Measurements from ENCODE around the gene PDZRN3.

Gene PDZRN3

DNA sequence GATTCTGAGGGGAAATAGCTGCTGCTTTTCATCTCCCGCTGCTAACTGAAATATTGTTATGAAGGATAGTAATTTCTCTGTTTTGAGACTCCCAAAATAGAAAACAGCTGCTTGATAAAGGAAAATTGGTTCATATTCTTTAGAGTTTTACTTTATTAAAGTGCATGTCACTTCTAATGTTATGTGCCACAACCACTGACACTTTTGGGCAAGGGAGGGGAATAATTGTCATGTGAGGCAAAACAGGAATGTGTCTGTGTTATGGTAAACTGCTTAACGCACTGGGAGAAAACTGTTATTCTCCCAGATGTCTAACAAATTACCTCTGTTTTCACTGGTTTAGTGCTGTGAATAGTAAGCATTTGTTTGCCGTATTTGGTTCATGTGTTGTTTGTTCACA is 201.6 kb downstream of the PDZRN3 start:
- no peak for TF ChIP-seq TAF1 (IDR thresholded peaks at IDR 0.05; ENCODE audit: borderline replicate concordance, insufficient read depth, low read length)
- no peak for TF ChIP-seq REST (IDR thresholded peaks at IDR 0.05; ENCODE audit: insufficient read depth in 1 of 2, low read depth in 2 of 2, low read length in 2 of 2)
- TF ChIP-seq SIN3A (IDR thresholded peaks at IDR 0.05; ENCODE audit: borderline replicate concordance, insufficient read depth, low read length): no peak
- no peak for TF ChIP-seq FOXP2 (optimal IDR thresholded peaks at IDR 0.05; ENCODE audit: borderline replicate concordance, extremely low read depth, extremely low read length, insufficient read depth)
- no peak for TF ChIP-seq POLR2AphosphoS5 (IDR thresholded peaks at IDR 0.05; ENCODE audit: low read depth, low read length)

DNA sequence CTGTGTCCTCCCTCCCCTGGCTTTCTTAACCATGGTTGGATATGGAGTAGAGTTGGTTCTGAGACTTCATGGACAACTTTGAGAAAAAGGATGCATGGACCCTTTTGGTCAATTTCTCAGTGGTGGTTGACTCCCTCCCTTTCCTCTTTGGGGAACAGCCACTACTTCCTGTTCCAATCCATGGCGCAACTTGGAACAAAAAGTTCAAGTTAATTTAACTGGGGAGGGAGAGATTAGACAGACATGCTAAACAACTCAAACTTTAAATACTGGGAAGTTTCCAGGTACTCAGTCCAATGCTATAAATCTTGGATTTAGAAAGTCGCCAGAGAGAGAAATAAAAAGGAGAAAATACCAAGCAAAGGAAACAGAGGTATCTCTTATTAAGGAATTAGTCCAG is 202.2 kb downstream of the PDZRN3 start:
- TF ChIP-seq FOXP2 (optimal IDR thresholded peaks at IDR 0.05; ENCODE audit: borderline replicate concordance, extremely low read depth, extremely low read length, insufficient read depth) (no peak), POLR2AphosphoS5 (IDR thresholded peaks at IDR 0.05; ENCODE audit: low read depth, low read length) (no peak), REST (IDR thresholded peaks at IDR 0.05; ENCODE audit: insufficient read depth in 1 of 2, low read depth in 2 of 2, low read length in 2 of 2) (no peak), SIN3A (IDR thresholded peaks at IDR 0.05; ENCODE audit: borderline replicate concordance, insufficient read depth, low read length) (no peak), TAF1 (IDR thresholded peaks at IDR 0.05; ENCODE audit: borderline replicate concordance, insufficient read depth, low read length) (no peak)

DNA sequence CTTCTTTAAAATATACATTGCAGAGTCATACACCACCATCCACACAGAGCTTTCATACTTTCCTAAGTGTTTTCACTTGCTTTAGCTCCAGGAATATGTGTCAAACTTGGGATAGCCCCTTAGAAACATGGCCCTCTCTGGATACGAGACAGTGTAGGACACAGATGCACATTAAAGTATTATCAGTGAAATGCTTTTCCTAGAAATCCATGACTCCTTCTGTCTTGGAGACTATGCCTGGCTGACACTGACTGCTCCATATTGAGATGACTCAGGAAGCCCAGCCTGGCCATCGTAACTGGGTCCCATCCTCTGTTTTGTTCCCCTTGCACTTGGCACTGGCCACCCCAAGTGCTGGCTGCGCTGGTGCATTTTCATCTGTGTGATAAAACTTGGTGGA is 204.8 kb downstream of the PDZRN3 start:
- TF ChIP-seq POLR2AphosphoS5 (IDR thresholded peaks at IDR 0.05; ENCODE audit: low read depth, low read length): no peak
- no peak for TF ChIP-seq REST (IDR thresholded peaks at IDR 0.05; ENCODE audit: insufficient read depth in 1 of 2, low read depth in 2 of 2, low read length in 2 of 2)
- TF ChIP-seq SIN3A (IDR thresholded peaks at IDR 0.05; ENCODE audit: borderline replicate concordance, insufficient read depth, low read length): no peak
- no peak for TF ChIP-seq FOXP2 (optimal IDR thresholded peaks at IDR 0.05; ENCODE audit: borderline replicate concordance, extremely low read depth, extremely low read length, insufficient read depth)
- TF ChIP-seq TAF1 (IDR thresholded peaks at IDR 0.05; ENCODE audit: borderline replicate concordance, insufficient read depth, low read length): no peak

DNA sequence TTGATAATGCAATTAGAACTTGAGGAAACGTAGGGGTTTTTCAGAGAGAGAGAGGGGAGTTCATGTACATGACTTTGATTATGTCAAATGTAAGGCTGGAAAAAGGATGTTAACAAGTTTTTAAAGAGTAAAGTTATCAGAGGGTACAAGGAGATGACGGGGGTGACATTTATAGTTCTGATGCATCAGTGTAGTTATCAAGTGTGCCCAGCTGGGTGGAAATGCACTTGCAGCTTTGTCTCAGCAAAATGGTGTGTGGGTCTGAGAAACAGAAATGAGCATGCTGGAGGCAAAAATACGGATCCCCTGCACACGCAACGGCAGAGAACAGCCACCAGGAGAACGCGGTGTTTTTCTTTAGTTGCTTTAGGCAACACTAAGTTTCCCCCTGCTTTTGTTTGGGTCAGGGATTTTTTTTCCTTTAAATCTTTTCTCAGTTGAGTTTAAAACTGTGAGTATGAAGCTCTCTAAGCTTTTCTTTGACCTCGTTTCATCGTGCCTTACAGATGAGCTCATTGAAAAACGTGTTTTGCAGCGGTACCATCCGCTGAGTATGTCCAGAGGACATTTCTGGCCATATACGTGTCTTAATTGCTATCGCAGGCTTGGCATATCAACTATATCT is 205.4 kb downstream of the PDZRN3 start:
- TF ChIP-seq SIN3A (IDR thresholded peaks at IDR 0.05; ENCODE audit: borderline replicate concordance, insufficient read depth, low read length) (no peak), TAF1 (IDR thresholded peaks at IDR 0.05; ENCODE audit: borderline replicate concordance, insufficient read depth, low read length) (no peak), FOXP2 (optimal IDR thresholded peaks at IDR 0.05; ENCODE audit: borderline replicate concordance, extremely low read depth, extremely low read length, insufficient read depth) (no peak), REST (IDR thresholded peaks at IDR 0.05; ENCODE audit: insufficient read depth in 1 of 2, low read depth in 2 of 2, low read length in 2 of 2) (no peak), POLR2AphosphoS5 (IDR thresholded peaks at IDR 0.05; ENCODE audit: low read depth, low read length) (no peak)
